Fibroblast of gingiva (primary cell): ENCODE data around the gene ZNF431.
"Not testable (repeated sequence)": the region's sequence is repeated elsewhere in the genome, so short reads cannot be mapped to it uniquely, and the experiment has no call there.

Source experiments
- DNase-seq: peaks from one replicate; pipeline ENCODE4 v3.0.0-alpha.2; 2011; ENCODE audit warnings: low read depth

ZNF431 gene

DNA sequence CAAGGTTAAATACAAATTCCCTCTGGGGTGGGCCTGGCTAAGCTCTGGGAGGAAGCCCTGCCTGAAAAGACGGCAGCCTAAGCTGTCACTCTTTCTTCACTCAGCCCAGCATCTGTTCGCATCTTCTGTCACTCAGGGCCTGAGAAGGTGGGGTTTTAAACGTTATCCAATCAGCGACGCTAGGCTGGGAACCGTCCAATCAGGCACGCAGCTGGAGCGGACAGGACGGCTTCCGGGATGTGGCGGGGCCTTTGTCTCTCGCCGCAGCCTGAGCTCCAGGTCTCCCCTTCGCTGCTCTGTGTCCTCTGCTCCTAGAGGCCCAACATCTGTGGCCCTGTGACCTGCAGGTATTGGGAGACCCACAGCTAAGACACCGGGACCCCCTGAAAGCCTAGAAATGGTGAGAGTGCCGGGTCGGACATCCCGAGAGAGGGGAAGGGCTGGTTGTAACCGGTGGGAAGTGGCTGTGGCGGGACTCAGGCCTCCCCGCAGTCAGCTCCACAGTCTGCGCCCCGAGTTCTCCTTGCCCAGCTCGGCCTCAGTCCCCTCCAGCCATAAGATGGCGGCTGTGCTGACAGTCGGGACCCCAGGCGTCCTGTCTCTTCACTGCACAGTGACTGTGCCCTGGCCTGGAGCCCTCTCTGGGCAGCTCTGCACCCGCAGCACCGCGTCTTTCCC lies at the start of gene ZNF431:
Gene ZNF431 (plus strand): TSS at position 254 of the 678 bp plus-strand sequence. CDS start 144 bp downstream, at position 398.
- peak; percentile 93 for DNase-seq

GRCh38 chr19:21092109-21092508 lies 49.7 kb upstream of the ZNF431 start:
- no peak for DNase-seq

- no peak for DNase-seq
These were observed 47.4 kb upstream of the ZNF431 start for GRCh38 chr19:21094347-21095025.

- DNase-seq: no peak
These were observed 43.5 kb upstream of the ZNF431 start for GRCh38 chr19:21098291-21098690.

GRCh38 chr19:21101521-21102242 lies 40.2 kb upstream of the ZNF431 start:
- DNase-seq: no peak

DNA sequence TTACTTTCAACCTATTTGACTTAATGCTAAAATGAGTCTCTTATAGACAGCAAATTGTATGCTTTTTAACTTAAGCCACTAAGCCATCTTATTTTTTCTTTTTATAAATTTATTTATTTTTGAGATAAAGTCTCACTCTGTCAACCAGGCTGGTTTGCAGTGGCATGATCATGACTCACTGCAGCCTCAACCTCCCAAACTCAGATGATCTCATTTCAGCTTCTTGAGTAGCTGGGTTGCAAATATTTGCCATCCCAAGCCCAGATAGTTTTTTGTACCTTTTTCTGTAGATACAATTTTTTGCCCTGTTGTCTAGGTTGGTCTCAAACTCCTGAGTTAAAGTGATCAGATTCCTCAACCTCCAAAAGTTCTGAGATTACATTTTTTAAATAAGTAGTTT lies 32.7 kb upstream of the ZNF431 start:
- no peak for DNase-seq

DNA sequence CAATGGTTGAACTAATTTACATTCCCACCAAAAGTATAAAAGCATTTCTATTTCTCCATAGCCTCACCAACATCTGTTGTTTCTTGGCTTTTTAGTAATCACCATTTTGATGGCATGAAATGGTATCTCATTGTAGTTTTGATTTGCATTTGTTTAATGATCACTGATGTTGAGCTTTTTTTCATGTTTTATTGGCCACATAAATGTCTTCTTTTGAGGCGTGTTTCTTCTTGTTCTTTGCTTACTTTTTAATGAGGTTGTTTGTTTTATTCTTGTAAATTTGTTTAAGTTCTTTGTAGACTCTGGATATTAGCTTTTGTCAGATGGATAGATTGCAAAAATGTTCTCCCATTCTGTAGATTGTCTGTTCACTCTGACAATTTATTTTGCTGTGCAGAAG lies 31.7 kb upstream of the ZNF431 start:
- DNase-seq: no peak

- DNase-seq: no peak
These were observed 26.4 kb upstream of the ZNF431 start for GRCh38 chr19:21115430-21115829.

DNA sequence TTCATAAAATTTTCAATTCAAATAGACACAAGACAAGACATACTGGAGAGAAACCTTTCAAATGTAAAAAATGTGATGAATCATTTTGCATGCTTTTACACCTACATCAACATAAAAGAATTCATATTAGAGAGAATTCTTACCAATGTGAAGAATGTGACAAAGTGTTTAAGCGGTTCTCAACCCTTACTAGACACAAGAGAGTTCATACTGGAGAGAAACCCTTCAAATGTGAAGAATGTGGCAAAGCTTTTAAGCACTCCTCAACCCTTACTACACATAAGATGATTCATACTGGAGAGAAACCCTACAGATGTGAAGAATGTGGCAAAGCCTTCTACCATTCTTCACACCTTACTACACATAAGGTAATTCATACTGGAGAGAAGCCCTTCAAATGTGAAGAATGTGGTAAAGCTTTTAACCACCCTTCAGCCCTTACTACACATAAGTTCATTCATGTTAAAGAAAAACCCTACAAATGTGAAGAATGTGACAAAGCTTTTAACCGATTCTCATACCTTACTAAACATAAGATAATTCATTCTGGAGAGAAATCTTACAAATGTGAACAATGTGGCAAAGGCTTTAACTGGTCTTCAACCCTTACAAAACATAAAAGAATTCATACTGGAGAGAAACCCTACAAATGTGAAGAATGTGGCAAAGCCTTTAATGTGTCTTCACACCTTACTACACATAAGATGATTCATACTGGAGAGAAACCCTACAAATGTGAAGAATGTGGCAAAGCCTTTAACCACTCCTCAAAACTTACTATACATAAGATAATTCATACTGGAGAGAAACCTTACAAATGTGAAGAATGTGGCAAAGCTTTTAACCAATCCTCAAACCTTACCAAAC lies 24.6 kb upstream of the ZNF431 start:
- DNase-seq: no peak

- DNase-seq: no peak
These were observed 15.8 kb upstream of the ZNF431 start for GRCh38 chr19:21126078-21126477.

- DNase-seq: no peak
These were observed 14.8 kb upstream of the ZNF431 start for GRCh38 chr19:21127001-21127400.

DNA sequence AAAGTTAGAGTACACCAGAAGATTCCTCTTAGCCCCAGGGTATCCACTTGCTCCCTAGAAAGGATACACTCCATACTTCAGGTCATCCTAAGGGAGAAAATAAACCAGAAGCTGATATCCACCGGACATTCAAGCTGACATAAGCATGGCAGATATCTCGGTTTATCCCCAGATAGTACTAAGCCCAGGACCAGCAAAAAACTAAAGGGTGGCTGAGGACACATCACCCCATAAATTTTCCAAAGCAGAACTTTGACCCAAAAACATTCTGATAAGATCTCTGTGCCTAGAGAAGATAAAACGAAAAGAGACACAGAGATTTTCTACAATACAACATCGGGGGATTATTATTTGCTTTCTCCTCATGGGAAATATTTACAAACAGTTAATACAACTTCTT lies 13.9 kb upstream of the ZNF431 start:
- DNase-seq: no peak

- DNase-seq: no peak
These were observed 12.7 kb upstream of the ZNF431 start for GRCh38 chr19:21128901-21129698.

GRCh38 chr19:21130097-21130775 lies 11.6 kb upstream of the ZNF431 start:
- no peak for DNase-seq

GRCh38 chr19:21133633-21134032 lies 8.2 kb upstream of the ZNF431 start:
- no peak for DNase-seq

DNA sequence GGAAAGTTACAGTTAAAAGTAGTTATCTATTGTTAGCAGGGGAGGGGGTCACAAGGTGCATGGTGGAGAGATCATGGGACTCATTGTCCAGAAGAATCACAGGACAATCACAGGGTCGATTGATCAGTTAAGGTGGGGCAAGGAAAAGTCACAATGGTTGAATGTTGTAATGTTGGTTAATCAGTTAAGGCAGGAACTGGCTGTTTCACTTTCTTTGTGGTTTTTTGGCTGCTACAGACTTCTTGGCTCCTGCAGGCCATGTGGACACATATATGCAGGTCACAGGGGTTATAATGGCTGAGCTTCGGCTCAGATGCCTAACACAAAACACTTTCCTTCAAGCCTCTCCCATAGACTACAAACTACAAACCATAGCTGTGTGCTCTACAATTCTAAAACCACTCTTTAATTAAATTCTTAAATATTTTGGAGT lies 6.9 kb upstream of the ZNF431 start:
- no peak for DNase-seq

DNA sequence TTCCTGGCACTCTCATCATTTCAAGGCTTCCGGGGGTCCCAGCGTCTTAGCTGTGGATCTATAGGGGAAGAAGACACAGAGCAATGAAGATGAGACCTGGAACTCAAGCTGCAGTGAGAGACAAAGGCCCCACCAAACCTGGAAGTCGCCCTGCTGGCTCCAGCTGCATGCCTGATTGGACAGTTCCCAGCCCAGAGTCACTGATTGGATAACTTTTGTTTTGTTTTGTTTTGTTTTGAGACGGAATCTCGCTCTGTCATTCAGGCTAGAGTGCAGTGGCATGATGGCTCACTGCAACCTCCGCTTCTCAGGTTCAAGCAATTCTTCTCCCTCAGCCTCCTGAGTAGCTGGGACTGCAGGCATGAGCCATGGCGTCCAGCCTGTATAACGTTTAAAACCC lies 6.4 kb upstream of the ZNF431 start:
- no peak for DNase-seq

GRCh38 chr19:21138130-21138529 lies 3.7 kb upstream of the ZNF431 start:
- no peak for DNase-seq

- not testable (repeated sequence) for DNase-seq
These were observed 834 bp upstream of the ZNF431 start for GRCh38 chr19:21141006-21141405.

GRCh38 chr19:21143428-21143827 lies 1.6 kb downstream of the ZNF431 start:
- no peak for DNase-seq

GRCh38 chr19:21143854-21144253 lies 2.0 kb downstream of the ZNF431 start:
- no peak for DNase-seq
